WTC11 (cell line): ENCODE data around the gene CRK. TPM values are rescaled to one million over a fixed set of nuclear protein-coding genes. Genes with fewer than 3 reads are reported as not detected.

Experiments used
- ATAC-seq: fragments of 200-7000 bp; cut with Tn5 transposase; 2 replicates; pipeline ENCODE4 v1.10.0; 2021; ENCODE audit warnings: mild to moderate bottlenecking, moderate library complexity
- CTCF ChIA-PET: fragments of 300-600 bp; sonication (Branson Sonifier 250); formaldehyde crosslinking; loops from one replicate; lab custom pipeline; 2021; ENCODE audit warnings: antibody characterized with exemption; lab: Charles Lee
- POLR2A ChIA-PET: fragments of 350-600 bp; sonication (Branson Sonifier 250); formaldehyde crosslinking; loops from one replicate; lab custom pipeline; 2021; ENCODE audit warnings: antibody characterized with exemption; lab: Charles Lee
- DNase-seq: peaks from one replicate; pipeline ENCODE4 v3.0.0; 2021; ENCODE audit warnings: low spot score
- H3K27ac Mint-ChIP-seq: 2 replicates; pipeline ENCODE4 v1.8.0; 2021; ENCODE audit warnings: mixed read lengths
- H3K27me3 Mint-ChIP-seq: 2 replicates; pipeline ENCODE4 v1.8.0; 2021; ENCODE audit warnings: low read depth, mild to moderate bottlenecking, moderate library complexity, mixed read lengths
- H3K36me3 Mint-ChIP-seq: 2 replicates; pipeline ENCODE4 v1.8.0; 2021; ENCODE audit warnings: mixed read lengths
- H3K4me1 Mint-ChIP-seq: 2 replicates; pipeline ENCODE4 v1.8.0; 2022; ENCODE audit warnings: mixed read lengths
- H3K4me3 Mint-ChIP-seq: 2 replicates; pipeline ENCODE4 v1.8.0; 2021; ENCODE audit warnings: mild to moderate bottlenecking, moderate library complexity, mixed read lengths
- H3K9me3 Mint-ChIP-seq: 2 replicates; pipeline ENCODE4 v1.8.0; 2021; ENCODE audit warnings: mixed read lengths
- ATF2 ChIP-seq: sonication (generic); formaldehyde crosslinking; IDR thresholded peaks from 2 replicates; pipeline ENCODE4 v1.8.1; 2022; ENCODE audit warnings: low read depth, missing genetic modification reagents, borderline replicate concordance
- ATF3 ChIP-seq: sonication (generic); formaldehyde crosslinking; conservative IDR thresholded peaks from 2 replicates; pipeline ENCODE4 v1.8.1; 2022; ENCODE audit warnings: mild to moderate bottlenecking, missing genetic modification reagents
- CBFB ChIP-seq: sonication (generic); formaldehyde crosslinking; IDR thresholded peaks from 2 replicates; pipeline ENCODE4 v1.8.1; 2022; ENCODE audit warnings: mild to moderate bottlenecking, low read depth, missing genetic modification reagents
- CREB1 ChIP-seq: sonication (generic); formaldehyde crosslinking; IDR thresholded peaks from 2 replicates; pipeline ENCODE4 v1.8.0; 2023; ENCODE audit warnings: mild to moderate bottlenecking, missing genetic modification reagents
- E2F1 ChIP-seq: sonication (generic); formaldehyde crosslinking; IDR thresholded peaks from 2 replicates; pipeline ENCODE4 v1.8.0; 2022; ENCODE audit warnings: mild to moderate bottlenecking, missing genetic modification reagents
- FOXK1 ChIP-seq: sonication (generic); formaldehyde crosslinking; IDR thresholded peaks from 2 replicates; pipeline ENCODE4 v1.8.0; 2022; ENCODE audit warnings: mild to moderate bottlenecking, moderate library complexity, missing genetic modification reagents
- FOXP1 ChIP-seq: sonication (generic); formaldehyde crosslinking; IDR thresholded peaks from 2 replicates; pipeline ENCODE4 v1.8.0; 2022; ENCODE audit warnings: missing genetic modification reagents, mild to moderate bottlenecking, moderate library complexity, borderline replicate concordance
- GABPB1 ChIP-seq: sonication (generic); formaldehyde crosslinking; IDR thresholded peaks from 2 replicates; pipeline ENCODE4 v1.8.1; 2023; ENCODE audit warnings: mild to moderate bottlenecking, missing genetic modification reagents
- GTF2I ChIP-seq: fragments of 250-450 bp; sonication (Bioruptor Pico); conservative IDR thresholded peaks from 2 replicates; pipeline ENCODE4 v1.4.0; 2021; ENCODE audit warnings: mild to moderate bottlenecking
- HMGA2 ChIP-seq: fragments of 250-450 bp; sonication (Bioruptor Pico); IDR thresholded peaks from 2 replicates; pipeline ENCODE4 v1.4.0; 2021; ENCODE audit warnings: mild to moderate bottlenecking, moderate library complexity
- JUN ChIP-seq: sonication (generic); formaldehyde crosslinking; IDR thresholded peaks from 2 replicates; pipeline ENCODE4 v1.8.0; 2023; ENCODE audit warnings: mild to moderate bottlenecking, missing genetic modification reagents
- NFE2L1 ChIP-seq: sonication (generic); formaldehyde crosslinking; IDR thresholded peaks from 2 replicates; pipeline ENCODE4 v1.8.1; 2023; ENCODE audit warnings: missing genetic modification reagents
- NR1H2 ChIP-seq: sonication (generic); formaldehyde crosslinking; IDR thresholded peaks from 2 replicates; pipeline ENCODE4 v1.9.0; 2021; ENCODE audit warnings: mild to moderate bottlenecking, moderate library complexity, missing genetic modification reagents
- SMAD3 ChIP-seq: sonication (generic); formaldehyde crosslinking; IDR thresholded peaks from 2 replicates; pipeline ENCODE4 v1.8.0; 2022; ENCODE audit warnings: missing genetic modification reagents, mild to moderate bottlenecking, borderline replicate concordance
- STAT6 ChIP-seq: sonication (generic); formaldehyde crosslinking; conservative IDR thresholded peaks from 2 replicates; pipeline ENCODE4 v1.8.1; 2023; ENCODE audit warnings: mild to moderate bottlenecking, low read depth, missing genetic modification reagents, moderate library complexity
- ZBTB21 ChIP-seq: sonication (generic); formaldehyde crosslinking; IDR thresholded peaks from 2 replicates; pipeline ENCODE4 v1.8.1; 2023; ENCODE audit warnings: mild to moderate bottlenecking, missing genetic modification reagents, borderline replicate concordance
- ZBTB43 ChIP-seq: sonication (generic); formaldehyde crosslinking; IDR thresholded peaks from 2 replicates; pipeline ENCODE4 v1.8.1; 2023; ENCODE audit warnings: mild to moderate bottlenecking, missing genetic modification reagents
- ZNF317 ChIP-seq: sonication (generic); formaldehyde crosslinking; IDR thresholded peaks from 2 replicates; pipeline ENCODE4 v1.8.1; 2023; ENCODE audit warnings: low read depth, mild to moderate bottlenecking, moderate library complexity, missing genetic modification reagents, borderline replicate concordance
- ZNF423 ChIP-seq: fragments of 250-450 bp; sonication (Bioruptor Pico); IDR thresholded peaks from 2 replicates; pipeline ENCODE4 v2.1.2; 2022; ENCODE audit warnings: mild to moderate bottlenecking, moderate library complexity
- total RNA-seq: library from RNA; stranded (reverse); gene quantifications from 3 replicates; pipeline ENCODE4 v1.2.3, GENCODE V29; 2021

Gene CRK
- total RNA-seq, 1 experiment from 2014 or later = 45.2 TPM

GRCh38 chr17:1471911-1472821 is 16.1 kb upstream of the CRK start:
- Mint-ChIP-seq H3K27me3 (no peaks in the 10 kb centered on the region), H3K27ac (peak overlapping the region; percentile 60; the same call in 1 of the 2 replicates), H3K36me3 (peaks cover 28% of the 10 kb centered on the region), H3K4me3 (no peak overlapping the region), H3K9me3 (no peaks in the 10 kb centered on the region), H3K4me1 (peaks cover 9% of the 10 kb centered on the region)
- DNase-seq (no peak), ATAC-seq (peak; percentile 34)
- POLR2A ChIA-PET = interaction anchor here (0.5 to 0.6 kb wide), 2 partner anchors 10 to 666 kb away, joined by 3 read pairs; no protein-coding TSS in a partner anchor
- no peak for TF ChIP-seq GABPB1 (CRISPR knock-in tag)
- no peak for TF ChIP-seq ZBTB21 (CRISPR knock-in tag)
- TF ChIP-seq HMGA2 (CRISPR knock-in tag) = no peak
- no peak for TF ChIP-seq SMAD3 (CRISPR knock-in tag)
- no peak for TF ChIP-seq FOXP1 (CRISPR knock-in tag)
- no peak for TF ChIP-seq JUN (CRISPR knock-in tag)
- no peak for TF ChIP-seq NFE2L1
- no peak for TF ChIP-seq ZNF317 (CRISPR knock-in tag)
- TF ChIP-seq CREB1 = no peak
- no peak for TF ChIP-seq ATF3
- TF ChIP-seq ATF2 = no peak
- no peak for TF ChIP-seq STAT6 (CRISPR knock-in tag)
- TF ChIP-seq CBFB = no peak
- no peak for TF ChIP-seq GTF2I (CRISPR knock-in tag)
- no peak for TF ChIP-seq FOXK1 (CRISPR knock-in tag)
- TF ChIP-seq E2F1 = no peak
- TF ChIP-seq ZBTB43 (CRISPR knock-in tag) = no peak
- TF ChIP-seq ZNF423 (CRISPR knock-in tag) = no peak
- TF ChIP-seq NR1H2 = no peak
- CTCF ChIA-PET = interaction anchor here (1.1 to 1.3 kb wide), 3 partner anchors 13 to 107 kb away, joined by 3 to 7 read pairs (median 4); no protein-coding TSS in a partner anchor
